ENCODE measurements around the gene ADORA2A.

ADORA2A gene

DNA sequence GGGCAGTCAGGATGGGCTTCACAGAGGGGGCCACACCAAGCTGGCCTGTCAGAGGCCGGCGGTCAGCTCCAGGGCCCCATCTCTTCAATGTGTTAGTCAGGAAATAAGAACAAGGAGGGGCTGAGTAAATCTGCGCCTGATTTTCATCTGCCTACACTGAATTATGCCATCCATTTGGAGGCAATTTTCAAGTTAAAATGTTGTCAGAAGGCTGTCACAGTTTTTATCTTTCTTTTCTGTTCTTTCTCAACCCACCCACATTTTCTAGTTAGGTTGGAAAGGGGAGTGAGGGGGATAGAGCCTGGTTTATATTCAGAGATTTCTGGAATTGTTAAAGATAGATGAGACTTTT, 18.8 kb downstream of the ADORA2A start:
- H3K27me3 ChIP-seq (replicated peaks; ENCODE audit: insufficient read depth, low read length) = no peaks in the 10 kb centered on the region
- no peak overlapping the region for H3K27ac ChIP-seq (ENCODE audit: low read length)
- H4K20me1 ChIP-seq (ENCODE audit: insufficient read depth, low read length) = no peaks in the 10 kb centered on the region
- H3K79me2 ChIP-seq (ENCODE audit: low read length) = peaks cover 6% of the 10 kb centered on the region; the same call in 1 of the 2 replicates
- H3F3A ChIP-seq (ENCODE audit: insufficient read depth, low read length) = no peaks in the 10 kb centered on the region
- no peaks in the 10 kb centered on the region for H3K9me2 ChIP-seq (replicated peaks; ENCODE audit: insufficient read depth, low read length)
- no peak overlapping the region for H3K9ac ChIP-seq (ENCODE audit: low read length)
- DNase-seq = no peak
- no peaks in the 10 kb centered on the region for H3K36me3 ChIP-seq (replicated peaks; ENCODE audit: insufficient read depth, low read length)
- no peaks in the 10 kb centered on the region for H3K9me3 ChIP-seq (replicated peaks; ENCODE audit: insufficient read depth, low read length)
- H3K4me2 ChIP-seq (ENCODE audit: low read depth, low read length) = no peak overlapping the region
- H3K4me1 ChIP-seq (ENCODE audit: low read length) = no peaks in the 10 kb centered on the region
- no peak overlapping the region for H3K4me3 ChIP-seq (ENCODE audit: low read length)
- TF ChIP-seq EZH2 (optimal IDR thresholded peaks at IDR 0.05; ENCODE audit: low read depth, low read length) (no peak), EZH2phosphoT487 (IDR thresholded peaks at IDR 0.05; ENCODE audit: low read length) (no peak)
- TF ChIP-seq, protein P1, sequence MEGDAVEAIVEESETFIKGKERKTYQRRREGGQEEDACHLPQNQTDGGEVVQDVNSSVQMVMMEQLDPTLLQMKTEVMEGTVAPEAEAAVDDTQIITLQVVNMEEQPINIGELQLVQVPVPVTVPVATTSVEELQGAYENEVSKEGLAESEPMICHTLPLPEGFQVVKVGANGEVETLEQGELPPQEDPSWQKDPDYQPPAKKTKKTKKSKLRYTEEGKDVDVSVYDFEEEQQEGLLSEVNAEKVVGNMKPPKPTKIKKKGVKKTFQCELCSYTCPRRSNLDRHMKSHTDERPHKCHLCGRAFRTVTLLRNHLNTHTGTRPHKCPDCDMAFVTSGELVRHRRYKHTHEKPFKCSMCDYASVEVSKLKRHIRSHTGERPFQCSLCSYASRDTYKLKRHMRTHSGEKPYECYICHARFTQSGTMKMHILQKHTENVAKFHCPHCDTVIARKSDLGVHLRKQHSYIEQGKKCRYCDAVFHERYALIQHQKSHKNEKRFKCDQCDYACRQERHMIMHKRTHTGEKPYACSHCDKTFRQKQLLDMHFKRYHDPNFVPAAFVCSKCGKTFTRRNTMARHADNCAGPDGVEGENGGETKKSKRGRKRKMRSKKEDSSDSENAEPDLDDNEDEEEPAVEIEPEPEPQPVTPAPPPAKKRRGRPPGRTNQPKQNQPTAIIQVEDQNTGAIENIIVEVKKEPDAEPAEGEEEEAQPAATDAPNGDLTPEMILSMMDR (IDR thresholded peaks at IDR 0.05; ENCODE audit: low read length) = no peak
- H2AFZ ChIP-seq (ENCODE audit: low read length) = no peak overlapping the region

DNA sequence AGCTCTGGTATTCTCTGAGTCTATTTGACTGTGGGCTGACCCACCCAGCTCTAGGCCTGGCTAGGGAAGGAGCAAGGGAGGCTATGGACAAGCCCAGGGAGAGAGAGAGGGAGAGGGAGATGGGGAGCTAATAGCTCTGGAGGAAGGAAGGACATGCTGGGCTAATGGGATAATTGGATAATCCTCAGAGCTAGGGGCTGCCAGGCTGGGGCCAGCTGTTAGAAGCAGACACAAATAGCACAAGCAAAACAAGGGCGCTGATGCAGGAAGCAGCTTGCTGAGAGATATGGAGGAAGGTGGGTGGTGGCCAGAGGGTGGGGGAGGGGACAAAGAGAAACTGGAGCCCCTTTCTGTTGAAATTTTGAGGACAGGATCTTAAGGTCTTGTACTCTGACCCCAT, 23.2 kb downstream of the ADORA2A start:
- Histone ChIP-seq H4K20me1 (ENCODE audit: insufficient read depth, low read length) (no peaks in the 10 kb centered on the region), H3K36me3 (replicated peaks; ENCODE audit: insufficient read depth, low read length) (no peaks in the 10 kb centered on the region), H3K9me3 (replicated peaks; ENCODE audit: insufficient read depth, low read length) (no peaks in the 10 kb centered on the region), H3K4me2 (ENCODE audit: low read depth, low read length) (no peak overlapping the region), H3K4me3 (ENCODE audit: low read length) (no peak overlapping the region), H3K79me2 (ENCODE audit: low read length) (no peaks in the 10 kb centered on the region), H2AFZ (ENCODE audit: low read length) (no peak overlapping the region), H3K9me2 (replicated peaks; ENCODE audit: insufficient read depth, low read length) (no peaks in the 10 kb centered on the region), H3K27me3 (replicated peaks; ENCODE audit: insufficient read depth, low read length) (no peaks in the 10 kb centered on the region), H3F3A (ENCODE audit: insufficient read depth, low read length) (no peaks in the 10 kb centered on the region), H3K9ac (ENCODE audit: low read length) (no peak overlapping the region), H3K27ac (ENCODE audit: low read length) (no peak overlapping the region), H3K4me1 (ENCODE audit: low read length) (no peaks in the 10 kb centered on the region)
- no peak for DNase-seq
- TF ChIP-seq EZH2 (optimal IDR thresholded peaks at IDR 0.05; ENCODE audit: low read depth, low read length) (no peak), EZH2phosphoT487 (IDR thresholded peaks at IDR 0.05; ENCODE audit: low read length) (no peak)
- TF ChIP-seq, protein P1 (IDR thresholded peaks at IDR 0.05; ENCODE audit: low read length) = no peak

DNA sequence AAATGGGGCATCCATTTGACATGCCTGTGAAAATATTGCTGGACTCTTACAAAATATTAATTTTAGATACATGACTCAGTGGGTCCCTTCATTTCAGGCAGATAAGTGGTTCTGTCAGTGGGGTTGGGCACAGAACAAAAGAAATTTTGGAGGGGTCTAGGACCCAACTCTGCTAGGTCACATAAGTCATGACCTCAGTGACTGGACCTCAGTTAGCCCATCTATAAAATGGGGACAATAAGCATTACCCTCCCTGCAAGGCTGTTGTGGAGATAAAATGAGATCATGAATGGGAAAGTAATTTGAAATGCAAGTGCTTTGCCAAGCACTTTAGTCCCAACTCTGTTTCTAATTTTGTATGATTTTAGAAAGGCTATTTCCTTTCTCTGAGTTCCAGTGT, 23.8 kb downstream of the ADORA2A start:
- no peaks in the 10 kb centered on the region for H3K4me1 ChIP-seq (ENCODE audit: low read length)
- TF ChIP-seq EZH2phosphoT487 (IDR thresholded peaks at IDR 0.05; ENCODE audit: low read length) (no peak), EZH2 (optimal IDR thresholded peaks at IDR 0.05; ENCODE audit: low read depth, low read length) (no peak)
- TF ChIP-seq, protein P1 (IDR thresholded peaks at IDR 0.05; ENCODE audit: low read length) = no peak
- H3F3A ChIP-seq (ENCODE audit: insufficient read depth, low read length) = no peaks in the 10 kb centered on the region
- H3K36me3 ChIP-seq (replicated peaks; ENCODE audit: insufficient read depth, low read length) = no peaks in the 10 kb centered on the region
- H3K9me3 ChIP-seq (replicated peaks; ENCODE audit: insufficient read depth, low read length) = no peaks in the 10 kb centered on the region
- H3K9ac ChIP-seq (ENCODE audit: low read length) = no peak overlapping the region
- H3K9me2 ChIP-seq (replicated peaks; ENCODE audit: insufficient read depth, low read length) = no peaks in the 10 kb centered on the region
- H3K27me3 ChIP-seq (replicated peaks; ENCODE audit: insufficient read depth, low read length) = no peaks in the 10 kb centered on the region
- H3K79me2 ChIP-seq (ENCODE audit: low read length) = no peaks in the 10 kb centered on the region
- no peaks in the 10 kb centered on the region for H4K20me1 ChIP-seq (ENCODE audit: insufficient read depth, low read length)
- H3K27ac ChIP-seq (ENCODE audit: low read length) = no peak overlapping the region
- H3K4me2 ChIP-seq (ENCODE audit: low read depth, low read length) = no peak overlapping the region
- no peak overlapping the region for H2AFZ ChIP-seq (ENCODE audit: low read length)
- no peak for DNase-seq
- no peak overlapping the region for H3K4me3 ChIP-seq (ENCODE audit: low read length)

Data from MM.1S (cell line).